K562 (cell line): ENCODE results near the gene ERF. TPM values are rescaled to one million over a fixed set of nuclear protein-coding genes. Genes with fewer than 3 reads are reported as not detected.
A peak's percentile ranks its signal among the peaks of the same experiment; 100 is the strongest.

Source experiments
- E2F6 ChIP-seq, 2 experiments: IDR thresholded peaks; 2 replicates each; pipeline ENCODE4 v1.6.1; 2011; ENCODE audit warnings: borderline replicate concordance in 1 of 2, control low read depth in 1 of 2, low read depth in 1 of 2, low read length in 1 of 2, mild to moderate bottlenecking in 1 of 2, mixed read lengths in 1 of 2, moderate library complexity in 1 of 2; ENCODE audit not compliant: insufficient read depth in 1 of 2, insufficient read length in 1 of 2, poor library complexity in 1 of 2, severe bottlenecking in 1 of 2; ENCODE audit errors: extremely low read depth in 1 of 2
- HDAC2 ChIP-seq: fragments of 450-650 bp; IDR thresholded peaks from 2 replicates; pipeline ENCODE4 v1.6.1; 2016; ENCODE audit warnings: mild to moderate bottlenecking
- KDM1A ChIP-seq, 2 experiments: fragments of 450-650 bp; IDR thresholded peaks; 2 replicates each; pipeline ENCODE4 v1.6.1; 2016; ENCODE audit warnings: mild to moderate bottlenecking in 2 of 2
- KDM5B ChIP-seq: fragments of 200-600 bp; sonication (generic); IDR thresholded peaks from 2 replicates; pipeline ENCODE4 v1.6.1; 2012; ENCODE audit warnings: low read depth, mild to moderate bottlenecking, moderate library complexity, low read length, control low read depth, inconsistent platforms; ENCODE audit not compliant: insufficient replicate concordance
- MAFF ChIP-seq: IDR thresholded peaks from 2 replicates; pipeline ENCODE4 v1.6.1; 2012; ENCODE audit warnings: low read length, improper control_type of control experiment
- MGA ChIP-seq: fragments of 450-650 bp; IDR thresholded peaks from 2 replicates; pipeline ENCODE4 v1.6.1; 2016; ENCODE audit warnings: mild to moderate bottlenecking, moderate library complexity
- NCOA1 ChIP-seq: fragments of 450-650 bp; IDR thresholded peaks from 2 replicates; pipeline ENCODE4 v1.6.1; 2016; ENCODE audit warnings: low read depth
- PHB ChIP-seq: fragments of 250-450 bp; sonication (Bioruptor Pico); IDR thresholded peaks from 2 replicates; pipeline ENCODE4 v1.5.0; 2021
- SOX6 ChIP-seq: fragments of 450-650 bp; IDR thresholded peaks from 2 replicates; pipeline ENCODE4 v1.6.1; 2014; ENCODE audit warnings: mild to moderate bottlenecking
- TEAD2 ChIP-seq: fragments of 450-650 bp; IDR thresholded peaks from 2 replicates; pipeline ENCODE4 v1.6.1; 2016; ENCODE audit warnings: missing genetic modification characterization, control low read depth, missing compliant biosample characterization
- ZNF280A ChIP-seq: fragments of 450-650 bp; IDR thresholded peaks from 2 replicates; pipeline ENCODE4 v1.6.1; 2018; ENCODE audit warnings: mild to moderate bottlenecking, low read depth; ENCODE audit not compliant: partially characterized antibody
- ZNF444 ChIP-seq: fragments of 250-450 bp; sonication (Bioruptor Pico); IDR thresholded peaks from 2 replicates; pipeline ENCODE4 v1.4.0; 2020; ENCODE audit warnings: mild to moderate bottlenecking, moderate library complexity
- polyA plus RNA-seq, 8 experiments: library from polyadenylated mRNA; depleted of rRNA in 4 of 8; stranded (reverse) in 5 of 8; unstranded in 3 of 8; fragments of >200 nt; fragmentation: Nextera tagmentation in 2 of 8; fragmentation: Illumina TruSeq in 1 of 8; extraction: Ambion mirVana in 2 of 8; extraction: Trizol in 1 of 8; gene quantifications; 2 replicates each; pipeline versions ENCODE4 v1.2.1 to v1.2.3, GENCODE V29; 2011 to 2014; ENCODE audit warnings: inconsistent platforms in 1 of 8, missing spikeins in 1 of 8
- total RNA-seq, 7 experiments: library from RNA; depleted of rRNA in 6 of 7; stranded (reverse); fragments of >200 nt in 6 of 7; fragmentation: Illumina TruSeq in 2 of 7; extraction: Trizol in 2 of 7; gene quantifications; 2 replicates each; pipeline versions ENCODE4 v1.2.1 to v1.2.3, GENCODE V29; 2011 to 2021; ENCODE audit warnings: low replicate concordance in 1 of 7

ERF gene
- total and polyA plus RNA-seq, 9 of the 15 experiments (the other 6 are each of a cell fraction or from before 2014, with no cell fraction given), result 0.03 to 75.4 (median 27.0) TPM

- TF ChIP-seq HDAC2 (peak; percentile 40; the same call in 1 of the 2 replicates), KDM1A (IDR thresholded peaks at IDR 0.05) (peak in 1 of 2 experiments; percentile 68; a peak in 1 of 4 replicates), E2F6 (IDR thresholded peaks at IDR 0.05; ENCODE audit: borderline replicate concordance in 1 of 2, extremely low read depth in 1 of 2, insufficient read depth in 1 of 2, insufficient read length in 1 of 2, low read depth in 1 of 2, low read length in 1 of 2, poor library complexity in 1 of 2, severe bottlenecking in 1 of 2) (peak in 1 of 2 experiments; percentile 50), KDM5B (peak; percentile 49), PHB (peak; percentile 88; the same call in 1 of the 2 replicates), ZNF444 (CRISPR knock-in tag) (0 out of 2 replicates have a peak, but pooled peaks have one; percentile 19), ZNF280A (no peak), MAFF (no peak), NCOA1 (no peak), SOX6 (no peak), TEAD2 (tag) (no peak), MGA (no peak)
Measured at GRCh38 chr19:42216653-42217519, 38.0 kb downstream of the ERF start (continued).
